Upper lobe of left lung (tissue), 6 donors: ENCODE results near the gene WDR26. TPM values are rescaled to one million over a fixed set of nuclear protein-coding genes. Genes with fewer than 3 reads are reported as not detected.

Experiments used
- ATAC-seq, 2 donors: fragments of 200-7000 bp; cut with Tn5 transposase; one replicate each; pipeline ENCODE4 v1.9.1; 2022; ENCODE audit warnings: mild to moderate bottlenecking in 2 of 2, moderate library complexity in 2 of 2; ENCODE audit not compliant: low FRiP score in 2 of 2
- DNase-seq, 2 donors: peaks; one replicate each; pipeline ENCODE4 v3.0.0-alpha.2; 2019 to 2020
- H3K27ac ChIP-seq, 4 donors: fragments of 200-600 bp; sonication (generic); one replicate each; pipeline ENCODE4 v1.5.1; 2016 to 2019
- H3K27me3 ChIP-seq, 4 donors: fragments of 200-600 bp; sonication (generic); one replicate each; pipeline ENCODE4 v1.5.1; 2017 to 2019
- H3K36me3 ChIP-seq, 4 donors: fragments of 200-600 bp; sonication (generic); one replicate each; pipeline ENCODE4 v1.5.1; 2016 to 2019
- H3K4me1 ChIP-seq, 4 donors: fragments of 200-600 bp; sonication (generic); one replicate each; pipeline ENCODE4 v1.5.1; 2018 to 2019
- H3K4me3 ChIP-seq, 4 donors: fragments of 200-600 bp; sonication (generic); one replicate each; pipeline ENCODE4 v1.5.1; 2017 to 2019; ENCODE audit warnings: mild to moderate bottlenecking in 2 of 4, moderate library complexity in 1 of 4
- H3K9me3 ChIP-seq, 4 donors: fragments of 200-600 bp; sonication (generic); one replicate each; pipeline ENCODE4 v1.5.1; 2018 to 2019
- CTCF ChIP-seq, 6 experiments: fragments of 450-650 bp in 4 of 6; fragments of 200-600 bp in 2 of 6; sonication (generic) in 2 of 6; IDR thresholded peaks; one replicate each; pipeline ENCODE4 v1.5.1; 2016 to 2019; ENCODE audit warnings: antibody characterized with exemption in 6 of 6
- EP300 ChIP-seq, 4 donors: sonication (generic); formaldehyde crosslinking; IDR thresholded peaks; one replicate each; pipeline ENCODE4 v1.5.1; 2017; ENCODE audit warnings: antibody characterized with exemption in 4 of 4, control low read depth in 2 of 4
- POLR2A ChIP-seq, 4 donors: fragments of 450-650 bp; IDR thresholded peaks; one replicate each; pipeline ENCODE4 v1.5.1; 2016 to 2017; ENCODE audit warnings: antibody characterized with exemption in 4 of 4, mild to moderate bottlenecking in 2 of 4
- POLR2AphosphoS5 ChIP-seq, 2 donors: sonication (generic); formaldehyde crosslinking; IDR thresholded peaks; one replicate each; pipeline ENCODE4 v1.5.1; 2017; ENCODE audit warnings: antibody characterized with exemption in 2 of 2
- WGBS, 2 donors: methylation state at CpG; one replicate each; pipeline ENCODE4 v1.1.5; 2017 to 2018; 5-methylcytosine and 5-hydroxymethylcytosine counted together
- total RNA-seq, 6 donors: library from RNA; depleted of rRNA in 4 of 6; stranded (reverse); fragments of >200 nt in 4 of 6; gene quantifications; one replicate each; pipeline versions ENCODE4 v1.1.0 to v1.2.1, GENCODE V29; 2016 to 2021
- donor health status: DM: no; HTN: no; CAD: no; lungs with moderate emphysema.
- donor health status: DM: no; HTN: yes; CAD: no; lungs with severe emphysema.

Gene WDR26
- total RNA-seq, 6 donors from 2014 or later = 75.8 to 145 (median 91.2) TPM

DNA sequence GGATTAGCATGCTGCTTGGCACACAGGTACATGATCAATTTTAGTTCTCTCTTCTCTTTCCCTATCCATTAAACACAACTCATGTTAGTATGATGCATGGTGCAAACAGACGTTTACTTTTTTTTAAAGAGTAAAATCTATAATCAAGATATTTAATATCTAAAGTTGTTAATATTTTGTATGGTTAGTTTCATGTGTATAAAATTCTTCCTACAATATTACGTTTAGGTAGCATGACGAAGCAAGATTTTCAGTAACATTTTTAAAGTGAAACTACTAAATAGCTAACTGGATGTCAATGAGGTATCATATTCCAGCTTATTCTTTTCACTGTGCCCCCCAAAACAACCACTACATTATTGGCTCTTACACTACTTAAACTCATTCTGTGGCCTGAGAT lies 41.3 kb downstream of the WDR26 start:
- H3K27me3 ChIP-seq = no peaks in the 10 kb centered on the region
- peaks cover 44 to 99% (median 65%) of the 10 kb centered on the region in 4 donors for H3K36me3 ChIP-seq
- TF ChIP-seq POLR2A (IDR thresholded peaks at IDR 0.05) = no peak
- no peak for TF ChIP-seq POLR2AphosphoS5 (IDR thresholded peaks at IDR 0.05)
- no peak for TF ChIP-seq CTCF (IDR thresholded peaks at IDR 0.05)
- TF ChIP-seq EP300 (IDR thresholded peaks at IDR 0.05) = no peak
- no peak overlapping the region for H3K27ac ChIP-seq
- no peaks in the 10 kb centered on the region for H3K9me3 ChIP-seq
- no peak overlapping the region for H3K4me3 ChIP-seq
- DNase-seq (no peak), ATAC-seq (no peak)
- 80 to 85% methylated on average over 3 of the region's 3 CpGs for WGBS, 2 donors
- H3K4me1 ChIP-seq = no peaks in the 10 kb centered on the region

GRCh38 chr1:224392411-224393249 lies 42.0 kb downstream of the WDR26 start:
- TF ChIP-seq POLR2A (IDR thresholded peaks at IDR 0.05) (no peak), CTCF (IDR thresholded peaks at IDR 0.05) (no peak), POLR2AphosphoS5 (IDR thresholded peaks at IDR 0.05) (no peak), EP300 (IDR thresholded peaks at IDR 0.05) (no peak)
- H3K27me3 ChIP-seq = no peaks in the 10 kb centered on the region
- H3K27ac ChIP-seq = no peak overlapping the region
- H3K9me3 ChIP-seq = no peaks in the 10 kb centered on the region
- WGBS, 2 donors = 81 to 95% methylated on average over 4 of the region's 4 CpGs
- DNase-seq (no peak), ATAC-seq (no peak)
- H3K4me3 ChIP-seq = no peak overlapping the region
- peaks cover 39 to 99% (median 64%) of the 10 kb centered on the region in 4 donors for H3K36me3 ChIP-seq
- peaks cover 0 to 3% (median 0%) of the 10 kb centered on the region in 4 donors for H3K4me1 ChIP-seq

GRCh38 chr1:224390517-224390916 lies 44.1 kb downstream of the WDR26 start:
- Histone ChIP-seq H3K36me3 (peaks cover 26 to 94% (median 54%) of the 10 kb centered on the region in 4 donors), H3K27ac (no peak overlapping the region), H3K4me3 (no peak overlapping the region), H3K9me3 (no peaks in the 10 kb centered on the region), H3K27me3 (no peaks in the 10 kb centered on the region), H3K4me1 (peaks cover 0 to 7% (median 6%) of the 10 kb centered on the region in 4 donors)
- 83 to 93% methylated on average over 5 of the region's 5 CpGs for WGBS, 2 donors
- no peak for TF ChIP-seq POLR2AphosphoS5 (IDR thresholded peaks at IDR 0.05)
- no peak for TF ChIP-seq CTCF (IDR thresholded peaks at IDR 0.05)
- no peak for TF ChIP-seq EP300 (IDR thresholded peaks at IDR 0.05)
- no peak for TF ChIP-seq POLR2A (IDR thresholded peaks at IDR 0.05)
- ATAC-seq (no peak), DNase-seq (no peak)

DNA sequence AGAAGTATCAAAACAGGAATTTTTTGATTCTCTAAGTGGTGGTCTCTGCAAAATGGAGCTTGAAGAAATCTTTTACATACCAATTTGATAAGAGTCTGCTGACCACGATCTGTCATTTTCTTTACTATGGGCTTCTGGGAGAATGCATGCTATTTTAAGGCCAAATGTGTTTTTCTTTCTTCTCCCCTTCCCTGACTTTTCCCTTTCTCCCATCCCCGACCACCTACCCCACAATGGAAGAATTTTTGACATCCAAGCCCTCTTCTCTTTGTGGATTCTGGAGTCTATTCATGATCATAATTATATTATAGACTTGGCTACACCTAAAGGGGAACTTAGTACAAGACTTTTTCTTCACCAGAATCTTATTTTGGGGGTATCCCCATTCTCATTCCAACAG lies 46.7 kb downstream of the WDR26 start:
- DNase-seq (no peak), ATAC-seq (no peak)
- peaks cover 20 to 74% (median 37%) of the 10 kb centered on the region in 4 donors for H3K36me3 ChIP-seq
- TF ChIP-seq POLR2AphosphoS5 (IDR thresholded peaks at IDR 0.05) (no peak), CTCF (IDR thresholded peaks at IDR 0.05) (no peak), EP300 (IDR thresholded peaks at IDR 0.05) (no peak), POLR2A (IDR thresholded peaks at IDR 0.05) (no peak)
- peaks cover 0 to 7% (median 6%) of the 10 kb centered on the region in 4 donors for H3K4me1 ChIP-seq
- H3K27ac ChIP-seq = no peak overlapping the region
- H3K9me3 ChIP-seq = no peaks in the 10 kb centered on the region
- H3K4me3 ChIP-seq = no peak overlapping the region
- 86 to 90% methylated on average over 2 of the region's 2 CpGs for WGBS, 2 donors
- H3K27me3 ChIP-seq = no peaks in the 10 kb centered on the region
